Fibroblast of pulmonary artery (primary cell): ENCODE data around the gene SPSB4.

Source experiments
- DNase-seq: peaks from one replicate; pipeline ENCODE4 v3.0.0-alpha.2; 2010; ENCODE audit warnings: low read depth
- H3K4me3 ChIP-seq: replicated peaks from 2 replicates; pipeline ENCODE4 v1.5.1; 2011; ENCODE audit warnings: low read depth, mild to moderate bottlenecking, control low read depth, low read length, moderate library complexity
- CTCF ChIP-seq: IDR thresholded peaks from 2 replicates; pipeline ENCODE4 v1.5.1; 2011; ENCODE audit warnings: mild to moderate bottlenecking, control low read depth, low read length, inconsistent platforms; ENCODE audit errors: missing control alignments

The SPSB4 gene

GRCh38 chr3:141100531-141101320, 49.6 kb downstream of the SPSB4 start:
- H3K4me3 ChIP-seq: no peak overlapping the region
- DNase-seq: no peak
- TF ChIP-seq CTCF: no peak

- no peak for TF ChIP-seq CTCF
- no peak for DNase-seq
- H3K4me3 ChIP-seq: no peak overlapping the region
These were observed 51.2 kb downstream of the SPSB4 start for GRCh38 chr3:141102372-141102771.

- no peak for TF ChIP-seq CTCF
- DNase-seq: no peak
- no peak overlapping the region for H3K4me3 ChIP-seq
These were observed 51.9 kb downstream of the SPSB4 start for GRCh38 chr3:141103067-141103466.

GRCh38 chr3:141103503-141103902, 52.4 kb downstream of the SPSB4 start:
- no peak for TF ChIP-seq CTCF
- DNase-seq: no peak
- no peak overlapping the region for H3K4me3 ChIP-seq

- no peak for TF ChIP-seq CTCF
- no peak for DNase-seq
- H3K4me3 ChIP-seq: no peak overlapping the region
These were observed 53.1 kb downstream of the SPSB4 start for GRCh38 chr3:141104151-141104821.

- DNase-seq: peak; percentile 92
- TF ChIP-seq CTCF: peak; percentile 80
- no peak overlapping the region for H3K4me3 ChIP-seq
These were observed 54.9 kb downstream of the SPSB4 start for GRCh38 chr3:141105828-141106628.
